Right atrium auricular region (tissue), 2 donors: ENCODE measurements around the gene DPYD. TPM values are rescaled to one million over a fixed set of nuclear protein-coding genes. Genes with fewer than 3 reads are reported as not detected.

Source experiments
- DNase-seq: peaks from one replicate; pipeline ENCODE4 v3.0.0-alpha.2; 2019; ENCODE audit warnings: low spot score
- H3K27ac ChIP-seq, 2 donors: fragments of 200-600 bp; sonication (generic); 1 replicate in 1 of 2; 2 replicates in 1 of 2; pipeline ENCODE4 v1.5.1; 2016 to 2019
- H3K27me3 ChIP-seq, 2 donors: fragments of 200-600 bp; sonication (generic); one replicate each; pipeline versions ENCODE4 v1.5.1 to v1.6.0; 2017 to 2019
- H3K36me3 ChIP-seq: fragments of 200-600 bp; sonication (generic); one replicate; pipeline ENCODE4 v1.5.1; 2016
- H3K4me1 ChIP-seq, 2 donors: fragments of 200-600 bp; sonication (generic); one replicate each; pipeline versions ENCODE4 v1.5.1 to v1.6.0; 2017 to 2019
- H3K4me3 ChIP-seq, 2 donors: fragments of 200-600 bp; sonication (generic); 1 replicate in 1 of 2; 2 replicates in 1 of 2; pipeline ENCODE4 v1.5.1; 2017 to 2019; ENCODE audit warnings: mild to moderate bottlenecking in 1 of 2, moderate library complexity in 1 of 2
- H3K9me3 ChIP-seq, 2 donors: fragments of 200-600 bp; sonication (generic); one replicate each; pipeline ENCODE4 v1.5.1; 2019
- CTCF ChIP-seq, 2 donors: fragments of 200-600 bp; sonication (generic); IDR thresholded peaks; one replicate each; pipeline ENCODE4 v1.5.1; 2019; ENCODE audit warnings: antibody characterized with exemption in 2 of 2
- total RNA-seq, 2 donors: library from RNA; depleted of rRNA; stranded (reverse); fragments of >200 nt; gene quantifications; one replicate each; pipeline ENCODE4 v1.1.0, GENCODE V29; 2016

DPYD gene
- total RNA-seq, 2 donors from 2014 or later = 11.3 to 14.5 TPM

- Histone ChIP-seq H3K4me1 (peaks cover 0 to 10% of the 10 kb centered on the region in 2 donors), H3K27ac (no peak overlapping the region), H3K9me3 (no peaks in the 10 kb centered on the region)
These were observed 15.5 kb downstream of the DPYD start for GRCh38 chr1:97905141-97905940.

GRCh38 chr1:97904534-97904933, 16.3 kb downstream of the DPYD start:
- Histone ChIP-seq H3K4me3 (no peak overlapping the region), H3K4me1 (peaks cover 0 to 10% of the 10 kb centered on the region in 2 donors), H3K9me3 (no peaks in the 10 kb centered on the region), H3K36me3 (no peaks in the 10 kb centered on the region), H3K27ac (peak overlapping the region in 1 of 2 donors; percentile 27), H3K27me3 (no peaks in the 10 kb centered on the region)
- TF ChIP-seq CTCF (IDR thresholded peaks at IDR 0.05) = no peak
- no peak for DNase-seq

More at GRCh38 chr1:97905141-97905940, 15.5 kb downstream of the DPYD start:
- no peak for DNase-seq
- no peak overlapping the region for H3K4me3 ChIP-seq
- no peaks in the 10 kb centered on the region for H3K27me3 ChIP-seq
- no peaks in the 10 kb centered on the region for H3K36me3 ChIP-seq
- TF ChIP-seq CTCF (IDR thresholded peaks at IDR 0.05) = no peak

GRCh38 chr1:97903626-97904025, 17.2 kb downstream of the DPYD start:
- Histone ChIP-seq H3K27ac (peak overlapping the region in 1 of 2 donors; percentile 27), H3K9me3 (no peaks in the 10 kb centered on the region), H3K27me3 (no peaks in the 10 kb centered on the region), H3K4me1 (peaks cover 0 to 10% of the 10 kb centered on the region in 2 donors), H3K4me3 (no peak overlapping the region), H3K36me3 (no peaks in the 10 kb centered on the region)
- no peak for TF ChIP-seq CTCF (IDR thresholded peaks at IDR 0.05)
- no peak for DNase-seq

GRCh38 chr1:97902067-97902466, 18.8 kb downstream of the DPYD start:
- DNase-seq = no peak
- no peak overlapping the region for H3K27ac ChIP-seq

GRCh38 chr1:97901017-97901658, 19.7 kb downstream of the DPYD start:
- no peak for DNase-seq
- H3K36me3 ChIP-seq = no peaks in the 10 kb centered on the region
- H3K4me1 ChIP-seq = peaks cover 0 to under 1% of the 10 kb centered on the region in 2 donors
- H3K27me3 ChIP-seq = no peaks in the 10 kb centered on the region
- H3K4me3 ChIP-seq = no peak overlapping the region
- H3K27ac ChIP-seq = peak overlapping the region; percentile 2 to 12
- TF ChIP-seq CTCF (IDR thresholded peaks at IDR 0.05) = no peak
- no peaks in the 10 kb centered on the region for H3K9me3 ChIP-seq

More at GRCh38 chr1:97902067-97902466, 18.8 kb downstream of the DPYD start:
- H3K27me3 ChIP-seq = no peaks in the 10 kb centered on the region
- peaks cover 0 to 10% of the 10 kb centered on the region in 2 donors for H3K4me1 ChIP-seq
- H3K4me3 ChIP-seq = no peak overlapping the region
- no peaks in the 10 kb centered on the region for H3K9me3 ChIP-seq
- no peak for TF ChIP-seq CTCF (IDR thresholded peaks at IDR 0.05)
- no peaks in the 10 kb centered on the region for H3K36me3 ChIP-seq
